ENCODE measurements around the gene SRPK1. TPM values are rescaled to one million over a fixed set of nuclear protein-coding genes. Genes with fewer than 3 reads are reported as not detected.
"Not testable (repeated sequence)": the region's sequence is repeated elsewhere in the genome, so short reads cannot be mapped to it uniquely, and the experiment has no call there.

SRPK1 gene
- total RNA-seq, 2 experiments from 2014 or later: 75.6 to 109 TPM

GRCh38 chr6:35936681-35937359 lies 15.9 kb upstream of the SRPK1 start:
- H3K4me3 ChIP-seq (ENCODE audit: low read depth, low read length, poor library complexity, severe bottlenecking): no peak overlapping the region
- no peaks in the 10 kb centered on the region for H3K36me3 ChIP-seq (ENCODE audit: insufficient read depth, low read length)
- H4K20me1 ChIP-seq (ENCODE audit: insufficient read depth, low read length): no peaks in the 10 kb centered on the region
- no peak overlapping the region for H2AFZ ChIP-seq (ENCODE audit: low read length)
- intact Hi-C loops (cut with micrococcal nuclease; ENCODE audit: unreplicated experiment): no loop called here
- H3K9me3 ChIP-seq (ENCODE audit: low read length): no peaks in the 10 kb centered on the region
- no peak overlapping the region for H3K27ac ChIP-seq (ENCODE audit: low read depth, low read length, poor library complexity, severe bottlenecking)
- BruUV-seq (replicated peaks): no TSS peak
- ChIA-PET POLR2A (interaction anchor here (0.7 to 0.9 kb wide), 6 partner anchors 22 to 1225 kb away, joined by 3 to 4 read pairs (median 3); no protein-coding TSS in a partner anchor), CTCF (ENCODE audit: unreplicated experiment) (no interaction called here)
- no peak for DNase-seq (ENCODE audit: low spot score)
- TF ChIP-seq EZH2phosphoT487 (IDR thresholded peaks at IDR 0.05; ENCODE audit: borderline replicate concordance, low read depth, low read length): no peak
- no peak for TF ChIP-seq CTCF (conservative IDR thresholded peaks at IDR 0.05; ENCODE audit: low read length)
- H3K4me2 ChIP-seq (ENCODE audit: low read length): no peak overlapping the region
- H3K79me2 ChIP-seq (ENCODE audit: insufficient read depth, low read depth, low read length): no peaks in the 10 kb centered on the region
- H3K4me1 ChIP-seq (ENCODE audit: insufficient read depth, low read length, poor library complexity, severe bottlenecking): no peaks in the 10 kb centered on the region
- no peaks in the 10 kb centered on the region for H3K9me2 ChIP-seq (ENCODE audit: insufficient read depth, low read length)

- H3K36me3 ChIP-seq (ENCODE audit: insufficient read depth, low read length): no peaks in the 10 kb centered on the region
- H3K4me1 ChIP-seq (ENCODE audit: insufficient read depth, low read length, poor library complexity, severe bottlenecking): no peaks in the 10 kb centered on the region
- H3K4me2 ChIP-seq (ENCODE audit: low read length): no peak overlapping the region
- H3K4me3 ChIP-seq (ENCODE audit: low read depth, low read length, poor library complexity, severe bottlenecking): no peak overlapping the region
- BruUV-seq (replicated peaks): no TSS peak
- H2AFZ ChIP-seq (ENCODE audit: low read length): no peak overlapping the region
- no peaks in the 10 kb centered on the region for H3K79me2 ChIP-seq (ENCODE audit: insufficient read depth, low read depth, low read length)
- no peak for TF ChIP-seq CTCF (conservative IDR thresholded peaks at IDR 0.05; ENCODE audit: low read length)
- no peak for TF ChIP-seq EZH2phosphoT487 (IDR thresholded peaks at IDR 0.05; ENCODE audit: borderline replicate concordance, low read depth, low read length)
- no peaks in the 10 kb centered on the region for H3K9me2 ChIP-seq (ENCODE audit: insufficient read depth, low read length)
- H3K9me3 ChIP-seq (ENCODE audit: low read length): no peaks in the 10 kb centered on the region
- intact Hi-C loops (cut with micrococcal nuclease; ENCODE audit: unreplicated experiment): no loop called here
- CTCF ChIA-PET (ENCODE audit: unreplicated experiment): no interaction called here
- H4K20me1 ChIP-seq (ENCODE audit: insufficient read depth, low read length): no peaks in the 10 kb centered on the region
- POLR2A ChIA-PET: no interaction called here
- no peak overlapping the region for H3K27ac ChIP-seq (ENCODE audit: low read depth, low read length, poor library complexity, severe bottlenecking)
- no peak for DNase-seq (ENCODE audit: low spot score)
Measured at GRCh38 chr6:35935469-35935868, 14.6 kb upstream of the SRPK1 start.

GRCh38 chr6:35933844-35934243 lies 12.9 kb upstream of the SRPK1 start:
- ChIA-PET POLR2A (no interaction called here), CTCF (ENCODE audit: unreplicated experiment) (no interaction called here)
- no peak overlapping the region for H2AFZ ChIP-seq (ENCODE audit: low read length)
- intact Hi-C loops (cut with micrococcal nuclease; ENCODE audit: unreplicated experiment): no loop called here
- no peak overlapping the region for H3K4me2 ChIP-seq (ENCODE audit: low read length)
- H3K4me1 ChIP-seq (ENCODE audit: insufficient read depth, low read length, poor library complexity, severe bottlenecking): no peaks in the 10 kb centered on the region
- H3K27ac ChIP-seq (ENCODE audit: low read depth, low read length, poor library complexity, severe bottlenecking): no peak overlapping the region
- no peak for DNase-seq (ENCODE audit: low spot score)
- no peak overlapping the region for H3K4me3 ChIP-seq (ENCODE audit: low read depth, low read length, poor library complexity, severe bottlenecking)
- H3K9me3 ChIP-seq (ENCODE audit: low read length): no peaks in the 10 kb centered on the region
- H3K9me2 ChIP-seq (ENCODE audit: insufficient read depth, low read length): no peaks in the 10 kb centered on the region
- TF ChIP-seq CTCF (conservative IDR thresholded peaks at IDR 0.05; ENCODE audit: low read length): no peak
- no peak for TF ChIP-seq EZH2phosphoT487 (IDR thresholded peaks at IDR 0.05; ENCODE audit: borderline replicate concordance, low read depth, low read length)
- H3K36me3 ChIP-seq (ENCODE audit: insufficient read depth, low read length): no peaks in the 10 kb centered on the region
- H3K79me2 ChIP-seq (ENCODE audit: insufficient read depth, low read depth, low read length): no peaks in the 10 kb centered on the region
- no TSS peak for BruUV-seq (replicated peaks)
- no peaks in the 10 kb centered on the region for H4K20me1 ChIP-seq (ENCODE audit: insufficient read depth, low read length)

- H3K36me3 ChIP-seq (ENCODE audit: insufficient read depth, low read length); H3K4me3 ChIP-seq (ENCODE audit: low read depth, low read length, poor library complexity, severe bottlenecking); H3K9me3 ChIP-seq (ENCODE audit: low read length); H2AFZ ChIP-seq (ENCODE audit: low read length); H3K4me2 ChIP-seq (ENCODE audit: low read length); H3K4me1 ChIP-seq (ENCODE audit: insufficient read depth, low read length, poor library complexity, severe bottlenecking); CTCF ChIA-PET (ENCODE audit: unreplicated experiment); DNase-seq (ENCODE audit: low spot score); H3K79me2 ChIP-seq (ENCODE audit: insufficient read depth, low read depth, low read length); intact Hi-C loops (cut with micrococcal nuclease; ENCODE audit: unreplicated experiment); H4K20me1 ChIP-seq (ENCODE audit: insufficient read depth, low read length); H3K27ac ChIP-seq (ENCODE audit: low read depth, low read length, poor library complexity, severe bottlenecking); H3K9me2 ChIP-seq (ENCODE audit: insufficient read depth, low read length); BruUV-seq (replicated peaks): not testable (repeated sequence)
- POLR2A ChIA-PET: interaction anchor here (1.9 kb wide), 1 partner anchor 10 kb away, joined by 8 read pairs; the partner anchor contains the start of gene SRPK1
Measured at GRCh38 chr6:35931873-35932272, 11.0 kb upstream of the SRPK1 start.

Measured in OCI-LY7 (cell line).